HepG2 (cell line): ENCODE data around the gene MKRN2OS. TPM values are rescaled to one million over a fixed set of nuclear protein-coding genes. Genes with fewer than 3 reads are reported as not detected.

Experiments
- ATF4 ChIP-seq, 2 experiments: fragments of 450-650 bp in 1 of 2; sonication (generic) in 1 of 2; formaldehyde crosslinking; IDR thresholded peaks; 2 replicates each; pipeline versions ENCODE4 v1.5.0 to v1.8.0; 2020 to 2022; ENCODE audit warnings: mild to moderate bottlenecking in 1 of 2, missing genetic modification reagents in 1 of 2
- BORCS8-MEF2B ChIP-seq: sonication (generic); formaldehyde crosslinking; IDR thresholded peaks from 2 replicates; pipeline ENCODE4 v1.8.0; 2022; ENCODE audit warnings: mild to moderate bottlenecking, missing genetic modification reagents
- GATAD1 ChIP-seq: IDR thresholded peaks from 2 replicates; pipeline ENCODE4 v1.6.1; 2016; ENCODE audit warnings: missing genetic modification reagents, missing compliant biosample characterization
- JARID2 ChIP-seq: sonication (generic); formaldehyde crosslinking; IDR thresholded peaks from 2 replicates; pipeline ENCODE4 v1.8.1; 2023; ENCODE audit warnings: missing genetic modification reagents, inconsistent platforms; ENCODE audit not compliant: insufficient replicate concordance
- NFKBIZ ChIP-seq: IDR thresholded peaks from 2 replicates; pipeline ENCODE4 v1.6.1; 2018; ENCODE audit warnings: missing genetic modification reagents, missing compliant biosample characterization
- SALL2 ChIP-seq: sonication (generic); formaldehyde crosslinking; IDR thresholded peaks from 2 replicates; pipeline ENCODE4 v1.8.1; 2023; ENCODE audit warnings: mild to moderate bottlenecking, missing genetic modification reagents, inconsistent platforms
- SRF ChIP-seq: IDR thresholded peaks from 2 replicates; pipeline ENCODE4 v1.6.1; 2011; ENCODE audit warnings: mild to moderate bottlenecking, low read depth, low read length, moderate library complexity
- SRSF9 ChIP-seq: fragments of 200-400 bp; formaldehyde crosslinking; IDR thresholded peaks from 2 replicates; pipeline ENCODE4 v1.6.1; 2018; ENCODE audit warnings: borderline replicate concordance, mild to moderate bottlenecking, low read depth, low read length; ENCODE audit not compliant: insufficient read depth, poor library complexity, severe bottlenecking
- SRY ChIP-seq: sonication (generic); formaldehyde crosslinking; IDR thresholded peaks from 2 replicates; pipeline ENCODE4 v1.8.0; 2022; ENCODE audit warnings: mild to moderate bottlenecking, missing genetic modification reagents
- ZNF720 ChIP-seq: sonication (generic); formaldehyde crosslinking; IDR thresholded peaks from 2 replicates; pipeline ENCODE4 v1.4.0; 2020; ENCODE audit warnings: missing genetic modification reagents
- ZNF773 ChIP-seq: sonication (generic); formaldehyde crosslinking; IDR thresholded peaks from 2 replicates; pipeline ENCODE4 v1.4.0; 2020; ENCODE audit warnings: missing genetic modification reagents, borderline replicate concordance
- polyA plus RNA-seq, 8 experiments: library from polyadenylated mRNA; depleted of rRNA in 3 of 8; stranded (reverse) in 7 of 8; unstranded in 1 of 8; fragments of >200 nt; fragmentation: Illumina TruSeq in 4 of 8; extraction: Trizol in 4 of 8; gene quantifications; 2 replicates each; pipeline versions ENCODE4 v1.2.1 to v1.2.3, GENCODE V29; 2011 to 2016; ENCODE audit warnings: low read depth in 4 of 8, missing spikeins in 1 of 8, mixed read lengths in 1 of 8; ENCODE audit not compliant: insufficient read depth in 1 of 8
- total RNA-seq, 5 experiments: library from RNA; depleted of rRNA; stranded (reverse); fragments of >200 nt; fragmentation: Illumina TruSeq; extraction: Trizol; gene quantifications; 2 replicates each; pipeline ENCODE4 v1.2.3, GENCODE V29; 2016; ENCODE audit warnings: low read depth in 1 of 5
- TF ChIP-seq, protein P1 (sequence below): sonication (generic); formaldehyde crosslinking; IDR thresholded peaks from 2 replicates; pipeline ENCODE4 v1.4.0; 2020; ENCODE audit warnings: missing genetic modification reagents, borderline replicate concordance
- TF ChIP-seq, protein P2 (sequence below): sonication (generic); formaldehyde crosslinking; IDR thresholded peaks from 2 replicates; pipeline ENCODE4 v1.4.0; 2020; ENCODE audit warnings: missing genetic modification reagents, borderline replicate concordance
- TF ChIP-seq, protein P3 (sequence below): fragments of 450-650 bp; IDR thresholded peaks from 2 replicates; pipeline ENCODE4 v1.6.1; 2017
- TF ChIP-seq, protein P4 (sequence below): sonication (generic); formaldehyde crosslinking; IDR thresholded peaks from 2 replicates; pipeline ENCODE4 v1.9.0; 2021; ENCODE audit warnings: mild to moderate bottlenecking, missing genetic modification reagents

MKRN2OS gene
- total and polyA plus RNA-seq, 2 of the 13 experiments (the other 11 are each of a cell fraction or from before 2014, with no cell fraction given), result not detected

DNA sequence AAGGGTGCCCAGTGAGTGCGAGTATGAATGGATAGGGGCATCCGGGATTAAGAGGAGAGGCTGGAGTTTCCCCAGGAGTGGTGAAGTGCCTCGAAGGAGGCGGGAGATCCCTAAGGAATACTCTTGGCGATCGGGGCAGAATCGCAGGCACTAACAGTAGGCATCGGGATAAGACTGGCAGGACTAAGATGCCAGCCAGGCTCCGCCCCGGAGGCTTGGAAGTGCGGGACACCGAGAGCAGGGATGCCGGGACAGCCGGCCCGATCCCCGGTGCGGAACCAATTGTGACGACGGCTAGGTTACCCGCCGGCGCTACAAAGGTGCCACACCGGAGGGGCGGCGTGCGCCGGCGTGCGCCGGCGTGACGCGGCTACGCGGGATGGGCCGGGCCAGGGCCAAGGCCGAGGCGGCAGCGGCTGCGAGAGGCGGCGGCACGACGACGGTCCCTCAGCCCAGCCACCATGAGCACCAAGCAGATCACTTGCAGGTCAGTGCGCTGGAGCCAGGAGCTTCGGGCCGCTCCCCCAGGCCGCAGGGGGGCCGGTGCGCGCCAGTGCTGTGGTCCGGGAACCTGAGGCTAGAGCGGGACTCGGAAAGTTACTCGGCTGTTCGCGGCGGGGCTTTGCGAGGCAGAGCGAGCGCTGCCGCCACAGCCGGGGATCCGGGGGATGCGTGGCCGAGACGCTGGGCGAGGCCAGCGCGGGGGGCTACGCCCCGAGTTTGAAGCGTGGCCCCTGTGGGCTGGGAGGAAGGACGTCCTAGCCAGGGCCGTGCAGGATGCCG, 11.6 kb upstream of the MKRN2OS start, which contains the start of gene MKRN2 (continued):
- TF ChIP-seq SRY (CRISPR knock-in tag), result peak; percentile 92
- TF ChIP-seq, protein P1, sequence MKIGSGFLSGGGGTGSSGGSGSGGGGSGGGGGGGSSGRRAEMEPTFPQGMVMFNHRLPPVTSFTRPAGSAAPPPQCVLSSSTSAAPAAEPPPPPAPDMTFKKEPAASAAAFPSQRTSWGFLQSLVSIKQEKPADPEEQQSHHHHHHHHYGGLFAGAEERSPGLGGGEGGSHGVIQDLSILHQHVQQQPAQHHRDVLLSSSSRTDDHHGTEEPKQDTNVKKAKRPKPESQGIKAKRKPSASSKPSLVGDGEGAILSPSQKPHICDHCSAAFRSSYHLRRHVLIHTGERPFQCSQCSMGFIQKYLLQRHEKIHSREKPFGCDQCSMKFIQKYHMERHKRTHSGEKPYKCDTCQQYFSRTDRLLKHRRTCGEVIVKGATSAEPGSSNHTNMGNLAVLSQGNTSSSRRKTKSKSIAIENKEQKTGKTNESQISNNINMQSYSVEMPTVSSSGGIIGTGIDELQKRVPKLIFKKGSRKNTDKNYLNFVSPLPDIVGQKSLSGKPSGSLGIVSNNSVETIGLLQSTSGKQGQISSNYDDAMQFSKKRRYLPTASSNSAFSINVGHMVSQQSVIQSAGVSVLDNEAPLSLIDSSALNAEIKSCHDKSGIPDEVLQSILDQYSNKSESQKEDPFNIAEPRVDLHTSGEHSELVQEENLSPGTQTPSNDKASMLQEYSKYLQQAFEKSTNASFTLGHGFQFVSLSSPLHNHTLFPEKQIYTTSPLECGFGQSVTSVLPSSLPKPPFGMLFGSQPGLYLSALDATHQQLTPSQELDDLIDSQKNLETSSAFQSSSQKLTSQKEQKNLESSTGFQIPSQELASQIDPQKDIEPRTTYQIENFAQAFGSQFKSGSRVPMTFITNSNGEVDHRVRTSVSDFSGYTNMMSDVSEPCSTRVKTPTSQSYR (CRISPR knock-in tag), result no peak
- TF ChIP-seq, protein P2, sequence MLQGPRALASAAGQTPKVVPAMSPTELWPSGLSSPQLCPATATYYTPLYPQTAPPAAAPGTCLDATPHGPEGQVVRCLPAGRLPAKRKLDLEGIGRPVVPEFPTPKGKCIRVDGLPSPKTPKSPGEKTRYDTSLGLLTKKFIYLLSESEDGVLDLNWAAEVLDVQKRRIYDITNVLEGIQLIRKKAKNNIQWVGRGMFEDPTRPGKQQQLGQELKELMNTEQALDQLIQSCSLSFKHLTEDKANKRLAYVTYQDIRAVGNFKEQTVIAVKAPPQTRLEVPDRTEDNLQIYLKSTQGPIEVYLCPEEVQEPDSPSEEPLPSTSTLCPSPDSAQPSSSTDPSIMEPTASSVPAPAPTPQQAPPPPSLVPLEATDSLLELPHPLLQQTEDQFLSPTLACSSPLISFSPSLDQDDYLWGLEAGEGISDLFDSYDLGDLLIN (CRISPR knock-in tag), result no peak
- TF ChIP-seq SRF, result peak; percentile 57; the same call in 1 of the 2 replicates
- TF ChIP-seq ZNF720, result no peak
- TF ChIP-seq ZNF773 (CRISPR knock-in tag), result peak; percentile 69; the same call in 1 of the 2 replicates
- TF ChIP-seq SRSF9, result no peak
- peak; percentile 43; the same call in 1 of the 2 replicates for TF ChIP-seq NFKBIZ (CRISPR knock-in tag)
- peak; percentile 71; the same call in 1 of the 2 replicates for TF ChIP-seq BORCS8-MEF2B (CRISPR knock-in tag)
- peak; percentile 91 for TF ChIP-seq GATAD1 (CRISPR knock-in tag)
- TF ChIP-seq JARID2 (CRISPR knock-in tag), result no peak
- TF ChIP-seq ATF4 (CRISPR knock-in tag; IDR thresholded peaks at IDR 0.05), result no peak
- TF ChIP-seq, protein P3, sequence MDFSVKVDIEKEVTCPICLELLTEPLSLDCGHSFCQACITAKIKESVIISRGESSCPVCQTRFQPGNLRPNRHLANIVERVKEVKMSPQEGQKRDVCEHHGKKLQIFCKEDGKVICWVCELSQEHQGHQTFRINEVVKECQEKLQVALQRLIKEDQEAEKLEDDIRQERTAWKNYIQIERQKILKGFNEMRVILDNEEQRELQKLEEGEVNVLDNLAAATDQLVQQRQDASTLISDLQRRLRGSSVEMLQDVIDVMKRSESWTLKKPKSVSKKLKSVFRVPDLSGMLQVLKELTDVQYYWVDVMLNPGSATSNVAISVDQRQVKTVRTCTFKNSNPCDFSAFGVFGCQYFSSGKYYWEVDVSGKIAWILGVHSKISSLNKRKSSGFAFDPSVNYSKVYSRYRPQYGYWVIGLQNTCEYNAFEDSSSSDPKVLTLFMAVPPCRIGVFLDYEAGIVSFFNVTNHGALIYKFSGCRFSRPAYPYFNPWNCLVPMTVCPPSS, result no peak
- TF ChIP-seq, protein P4, sequence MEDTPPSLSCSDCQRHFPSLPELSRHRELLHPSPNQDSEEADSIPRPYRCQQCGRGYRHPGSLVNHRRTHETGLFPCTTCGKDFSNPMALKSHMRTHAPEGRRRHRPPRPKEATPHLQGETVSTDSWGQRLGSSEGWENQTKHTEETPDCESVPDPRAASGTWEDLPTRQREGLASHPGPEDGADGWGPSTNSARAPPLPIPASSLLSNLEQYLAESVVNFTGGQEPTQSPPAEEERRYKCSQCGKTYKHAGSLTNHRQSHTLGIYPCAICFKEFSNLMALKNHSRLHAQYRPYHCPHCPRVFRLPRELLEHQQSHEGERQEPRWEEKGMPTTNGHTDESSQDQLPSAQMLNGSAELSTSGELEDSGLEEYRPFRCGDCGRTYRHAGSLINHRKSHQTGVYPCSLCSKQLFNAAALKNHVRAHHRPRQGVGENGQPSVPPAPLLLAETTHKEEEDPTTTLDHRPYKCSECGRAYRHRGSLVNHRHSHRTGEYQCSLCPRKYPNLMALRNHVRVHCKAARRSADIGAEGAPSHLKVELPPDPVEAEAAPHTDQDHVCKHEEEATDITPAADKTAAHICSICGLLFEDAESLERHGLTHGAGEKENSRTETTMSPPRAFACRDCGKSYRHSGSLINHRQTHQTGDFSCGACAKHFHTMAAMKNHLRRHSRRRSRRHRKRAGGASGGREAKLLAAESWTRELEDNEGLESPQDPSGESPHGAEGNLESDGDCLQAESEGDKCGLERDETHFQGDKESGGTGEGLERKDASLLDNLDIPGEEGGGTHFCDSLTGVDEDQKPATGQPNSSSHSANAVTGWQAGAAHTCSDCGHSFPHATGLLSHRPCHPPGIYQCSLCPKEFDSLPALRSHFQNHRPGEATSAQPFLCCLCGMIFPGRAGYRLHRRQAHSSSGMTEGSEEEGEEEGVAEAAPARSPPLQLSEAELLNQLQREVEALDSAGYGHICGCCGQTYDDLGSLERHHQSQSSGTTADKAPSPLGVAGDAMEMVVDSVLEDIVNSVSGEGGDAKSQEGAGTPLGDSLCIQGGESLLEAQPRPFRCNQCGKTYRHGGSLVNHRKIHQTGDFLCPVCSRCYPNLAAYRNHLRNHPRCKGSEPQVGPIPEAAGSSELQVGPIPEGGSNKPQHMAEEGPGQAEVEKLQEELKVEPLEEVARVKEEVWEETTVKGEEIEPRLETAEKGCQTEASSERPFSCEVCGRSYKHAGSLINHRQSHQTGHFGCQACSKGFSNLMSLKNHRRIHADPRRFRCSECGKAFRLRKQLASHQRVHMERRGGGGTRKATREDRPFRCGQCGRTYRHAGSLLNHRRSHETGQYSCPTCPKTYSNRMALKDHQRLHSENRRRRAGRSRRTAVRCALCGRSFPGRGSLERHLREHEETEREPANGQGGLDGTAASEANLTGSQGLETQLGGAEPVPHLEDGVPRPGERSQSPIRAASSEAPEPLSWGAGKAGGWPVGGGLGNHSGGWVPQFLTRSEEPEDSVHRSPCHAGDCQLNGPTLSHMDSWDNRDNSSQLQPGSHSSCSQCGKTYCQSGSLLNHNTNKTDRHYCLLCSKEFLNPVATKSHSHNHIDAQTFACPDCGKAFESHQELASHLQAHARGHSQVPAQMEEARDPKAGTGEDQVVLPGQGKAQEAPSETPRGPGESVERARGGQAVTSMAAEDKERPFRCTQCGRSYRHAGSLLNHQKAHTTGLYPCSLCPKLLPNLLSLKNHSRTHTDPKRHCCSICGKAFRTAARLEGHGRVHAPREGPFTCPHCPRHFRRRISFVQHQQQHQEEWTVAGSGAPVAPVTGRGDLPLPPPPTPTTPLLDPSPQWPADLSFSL (CRISPR knock-in tag), result no peak
- TF ChIP-seq SALL2 (CRISPR knock-in tag), result peak; percentile 91
